ENCODE measurements around the gene TOMM22. TPM values are rescaled to one million over a fixed set of nuclear protein-coding genes. Genes with fewer than 3 reads are reported as not detected.
A peak's percentile ranks its signal among the peaks of the same experiment; 100 is the strongest.

The TOMM22 gene
- total and polyA plus RNA-seq, 10 donors: 24.3 to 59.9 (median 42.8) TPM

DNA sequence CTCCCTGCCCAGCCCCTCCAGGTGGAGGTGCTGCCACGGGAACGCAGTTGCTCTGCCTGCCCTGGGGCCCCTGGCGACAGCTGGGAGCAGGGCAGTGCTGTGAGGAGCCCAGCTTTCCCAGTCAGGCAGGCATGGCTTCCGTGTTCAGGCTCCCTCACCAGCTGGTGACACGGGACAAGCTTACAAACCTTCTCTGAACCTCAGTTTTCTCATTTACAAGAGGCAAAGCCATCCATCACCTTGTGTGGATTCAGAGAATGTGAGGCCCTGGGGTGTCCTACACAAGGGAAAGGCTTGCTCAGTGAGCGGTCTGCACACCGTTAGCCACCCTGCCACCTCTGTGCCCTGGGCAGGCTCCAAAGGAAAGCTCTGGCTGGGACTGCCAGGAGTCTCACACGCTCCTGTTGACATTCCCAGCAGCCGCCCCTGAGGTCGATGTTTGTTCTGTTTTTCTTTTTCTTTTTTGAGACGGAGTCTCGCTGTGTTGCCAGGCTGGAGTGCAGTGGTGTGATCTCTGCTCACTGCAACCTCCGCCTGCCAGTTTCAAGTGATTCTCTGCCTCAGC, 50.6 kb downstream of the TOMM22 start:
- Histone ChIP-seq H3K27me3 (replicated peaks in 1 of 7) (no peaks in the 10 kb centered on the region), H3K36me3 (peaks cover 0 to 100% (median 89%) of the 10 kb centered on the region in 6 donors), H3K9me3 (no peaks in the 10 kb centered on the region), H3K4me1 (peaks cover 5 to 79% (median 30%) of the 10 kb centered on the region in 6 donors), H3K27ac (peak overlapping the region in 3 of 8 donors; percentile 26 to 58 (median 56)), H3K4me3 (no peak overlapping the region)
- DNase-seq: peak; percentile 76
- intact Hi-C loops (cut with DNase I; ENCODE audit: low total_unique reads): no loop called here
- 86 to 94% (median 89%) methylated on average over 11 to 13 of the region's 13 CpGs for WGBS, 5 donors
- TF ChIP-seq POLR2AphosphoS5 (IDR thresholded peaks at IDR 0.05) (peak; percentile 58 to 89 (median 60)), POLR2A (IDR thresholded peaks at IDR 0.05) (no peak)
- TF ChIP-seq, protein P1, sequence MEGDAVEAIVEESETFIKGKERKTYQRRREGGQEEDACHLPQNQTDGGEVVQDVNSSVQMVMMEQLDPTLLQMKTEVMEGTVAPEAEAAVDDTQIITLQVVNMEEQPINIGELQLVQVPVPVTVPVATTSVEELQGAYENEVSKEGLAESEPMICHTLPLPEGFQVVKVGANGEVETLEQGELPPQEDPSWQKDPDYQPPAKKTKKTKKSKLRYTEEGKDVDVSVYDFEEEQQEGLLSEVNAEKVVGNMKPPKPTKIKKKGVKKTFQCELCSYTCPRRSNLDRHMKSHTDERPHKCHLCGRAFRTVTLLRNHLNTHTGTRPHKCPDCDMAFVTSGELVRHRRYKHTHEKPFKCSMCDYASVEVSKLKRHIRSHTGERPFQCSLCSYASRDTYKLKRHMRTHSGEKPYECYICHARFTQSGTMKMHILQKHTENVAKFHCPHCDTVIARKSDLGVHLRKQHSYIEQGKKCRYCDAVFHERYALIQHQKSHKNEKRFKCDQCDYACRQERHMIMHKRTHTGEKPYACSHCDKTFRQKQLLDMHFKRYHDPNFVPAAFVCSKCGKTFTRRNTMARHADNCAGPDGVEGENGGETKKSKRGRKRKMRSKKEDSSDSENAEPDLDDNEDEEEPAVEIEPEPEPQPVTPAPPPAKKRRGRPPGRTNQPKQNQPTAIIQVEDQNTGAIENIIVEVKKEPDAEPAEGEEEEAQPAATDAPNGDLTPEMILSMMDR (IDR thresholded peaks at IDR 0.05 in 8 of 11, conservative IDR thresholded peaks at IDR 0.05 in 3 of 11): no peak

DNA sequence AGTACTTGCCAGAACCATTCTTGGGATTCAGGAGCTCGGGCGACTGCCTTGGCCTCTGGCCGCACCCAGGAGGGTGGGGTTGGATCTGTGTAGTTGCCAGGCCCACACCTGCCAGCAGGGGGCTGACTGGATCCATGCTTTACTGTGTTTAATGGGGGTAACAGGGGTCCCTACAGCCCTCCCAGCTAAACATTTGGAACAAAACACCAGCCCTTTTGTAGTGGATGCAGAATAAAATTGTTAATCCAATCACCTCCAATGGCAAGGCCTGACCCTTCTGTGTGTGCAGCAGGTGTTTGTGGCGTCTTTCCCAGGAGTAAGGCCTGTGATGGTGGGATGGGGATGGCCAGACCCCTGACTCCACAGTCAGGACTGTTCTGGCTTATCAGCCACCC, 51.6 kb downstream of the TOMM22 start:
- H3K4me1 ChIP-seq: peaks cover 5 to 82% (median 31%) of the 10 kb centered on the region in 6 donors
- peaks cover 0 to 100% (median 89%) of the 10 kb centered on the region in 6 donors for H3K36me3 ChIP-seq
- intact Hi-C loops (cut with DNase I; ENCODE audit: low total_unique reads): no loop called here
- WGBS, 5 donors: 34 to 43% (median 39%) methylated on average over 4 of the region's 4 CpGs
- H3K4me3 ChIP-seq: no peak overlapping the region
- TF ChIP-seq POLR2A (IDR thresholded peaks at IDR 0.05) (no peak), POLR2AphosphoS5 (IDR thresholded peaks at IDR 0.05) (peak; percentile 46 to 71 (median 55))
- TF ChIP-seq, protein P1 (IDR thresholded peaks at IDR 0.05 in 8 of 11, conservative IDR thresholded peaks at IDR 0.05 in 3 of 11): peak; percentile 35 to 90 (median 74)
- peak; percentile 84 for DNase-seq
- H3K27me3 ChIP-seq (replicated peaks in 1 of 7): no peaks in the 10 kb centered on the region
- no peaks in the 10 kb centered on the region for H3K9me3 ChIP-seq
- H3K27ac ChIP-seq: peak overlapping the region in 6 of 8 donors; percentile 13 to 58 (median 42)

GRCh38 chr22:38733724-38734381, 52.1 kb downstream of the TOMM22 start:
- WGBS, 5 donors: 71 to 84% (median 78%) methylated on average over 4 to 8 of the region's 8 CpGs
- TF ChIP-seq, protein P1 (IDR thresholded peaks at IDR 0.05 in 8 of 11, conservative IDR thresholded peaks at IDR 0.05 in 3 of 11): no peak
- TF ChIP-seq POLR2A (IDR thresholded peaks at IDR 0.05) (no peak), POLR2AphosphoS5 (IDR thresholded peaks at IDR 0.05) (peak; percentile 4 to 33 (median 28))
- peaks cover 5 to 82% (median 31%) of the 10 kb centered on the region in 6 donors for H3K4me1 ChIP-seq
- peak; percentile 77 for DNase-seq
- intact Hi-C loops (cut with DNase I; ENCODE audit: low total_unique reads): no loop called here
- no peak overlapping the region for H3K4me3 ChIP-seq
- H3K27ac ChIP-seq: peak overlapping the region in 4 of 8 donors; percentile 13 to 58 (median 47)
- H3K36me3 ChIP-seq: peaks cover 4 to 100% (median 89%) of the 10 kb centered on the region in 6 donors
- no peaks in the 10 kb centered on the region for H3K27me3 ChIP-seq (replicated peaks in 1 of 7)
- H3K9me3 ChIP-seq: no peaks in the 10 kb centered on the region
